Gastroesophageal sphincter (tissue), 3 donors: ENCODE results near the gene NAT9.

ENCODE experiments used
- EP300 ChIP-seq: sonication (generic); formaldehyde crosslinking; IDR thresholded peaks from one replicate; pipeline ENCODE4 v1.6.1; 2017; ENCODE audit warnings: antibody characterized with exemption, mild to moderate bottlenecking
- POLR2A ChIP-seq, 2 donors: fragments of 450-650 bp; IDR thresholded peaks; one replicate each; pipeline ENCODE4 v1.6.1; 2017; ENCODE audit warnings: antibody characterized with exemption in 2 of 2, mild to moderate bottlenecking in 2 of 2, moderate library complexity in 1 of 2
- POLR2AphosphoS5 ChIP-seq: sonication (generic); formaldehyde crosslinking; IDR thresholded peaks from one replicate; pipeline ENCODE4 v1.6.1; 2017; ENCODE audit warnings: antibody characterized with exemption
- TF ChIP-seq, protein P1 (sequence below), 4 experiments: fragments of 200-600 bp in 2 of 4; fragments of 450-650 bp in 2 of 4; sonication (generic) in 1 of 4; IDR thresholded peaks; one replicate each; pipeline ENCODE4 v1.5.1; 2017 to 2019; ENCODE audit warnings: antibody characterized with exemption in 4 of 4, mild to moderate bottlenecking in 2 of 4, moderate library complexity in 2 of 4

DNA sequence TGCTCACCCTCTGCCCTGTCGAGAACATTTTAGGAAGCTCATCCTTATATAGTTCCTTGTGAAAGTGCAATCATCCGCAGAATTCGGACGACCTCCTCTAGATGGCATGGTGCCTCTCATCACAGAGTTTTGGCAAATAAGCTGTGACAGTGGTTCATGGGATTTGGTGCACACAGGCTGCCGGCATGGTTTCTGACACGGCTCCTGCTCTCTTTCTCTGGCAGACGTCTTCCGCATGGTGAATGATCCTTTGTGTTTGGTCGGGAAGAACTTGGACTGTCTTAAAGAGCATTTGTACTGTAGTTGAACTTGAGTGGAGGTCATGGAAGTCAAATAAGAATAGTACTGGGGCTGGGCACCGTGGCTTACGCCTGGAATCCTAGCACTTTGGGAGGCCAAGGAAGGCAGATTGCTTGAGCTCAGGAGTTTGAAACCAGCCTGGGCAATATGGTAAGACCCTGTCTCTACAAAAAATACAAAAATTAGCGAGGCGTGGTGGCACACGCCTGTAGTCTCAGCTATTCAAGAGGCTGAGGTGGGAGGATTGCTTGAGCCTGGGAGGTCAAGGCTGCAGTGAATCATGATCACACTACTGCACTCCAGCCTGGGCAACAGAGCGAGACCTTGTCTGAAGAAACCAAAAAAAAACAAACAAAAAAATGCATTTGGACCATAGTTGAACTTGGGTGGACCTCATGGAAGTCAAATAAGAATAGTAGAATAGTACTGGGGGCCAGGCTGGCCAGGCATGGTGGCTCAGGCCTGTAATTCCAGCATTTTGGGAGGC is 34.7 kb upstream of the NAT9 start:
- no peak for TF ChIP-seq POLR2A (IDR thresholded peaks at IDR 0.05)
- TF ChIP-seq EP300: no peak
- TF ChIP-seq, protein P1, sequence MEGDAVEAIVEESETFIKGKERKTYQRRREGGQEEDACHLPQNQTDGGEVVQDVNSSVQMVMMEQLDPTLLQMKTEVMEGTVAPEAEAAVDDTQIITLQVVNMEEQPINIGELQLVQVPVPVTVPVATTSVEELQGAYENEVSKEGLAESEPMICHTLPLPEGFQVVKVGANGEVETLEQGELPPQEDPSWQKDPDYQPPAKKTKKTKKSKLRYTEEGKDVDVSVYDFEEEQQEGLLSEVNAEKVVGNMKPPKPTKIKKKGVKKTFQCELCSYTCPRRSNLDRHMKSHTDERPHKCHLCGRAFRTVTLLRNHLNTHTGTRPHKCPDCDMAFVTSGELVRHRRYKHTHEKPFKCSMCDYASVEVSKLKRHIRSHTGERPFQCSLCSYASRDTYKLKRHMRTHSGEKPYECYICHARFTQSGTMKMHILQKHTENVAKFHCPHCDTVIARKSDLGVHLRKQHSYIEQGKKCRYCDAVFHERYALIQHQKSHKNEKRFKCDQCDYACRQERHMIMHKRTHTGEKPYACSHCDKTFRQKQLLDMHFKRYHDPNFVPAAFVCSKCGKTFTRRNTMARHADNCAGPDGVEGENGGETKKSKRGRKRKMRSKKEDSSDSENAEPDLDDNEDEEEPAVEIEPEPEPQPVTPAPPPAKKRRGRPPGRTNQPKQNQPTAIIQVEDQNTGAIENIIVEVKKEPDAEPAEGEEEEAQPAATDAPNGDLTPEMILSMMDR (IDR thresholded peaks at IDR 0.05): no peak
- TF ChIP-seq POLR2AphosphoS5: no peak
